Peyer's patch (tissue), 4 donors: ENCODE measurements around the gene FER. TPM values are rescaled to one million over a fixed set of nuclear protein-coding genes. Genes with fewer than 3 reads are reported as not detected.

ENCODE experiments used
- DNase-seq, 3 donors: peaks; one replicate each; pipeline ENCODE4 v3.0.0-alpha.2; 2017 to 2019
- H3K27ac ChIP-seq, 4 donors: fragments of 200-600 bp; sonication (generic); one replicate each; pipeline ENCODE4 v1.5.1; 2016 to 2019
- H3K27me3 ChIP-seq, 2 donors: fragments of 200-600 bp; sonication (generic); one replicate each; pipeline ENCODE4 v1.5.1; 2019
- H3K36me3 ChIP-seq, 3 donors: fragments of 200-600 bp; sonication (generic); one replicate each; pipeline ENCODE4 v1.5.1; 2016 to 2019
- H3K4me1 ChIP-seq, 4 donors: fragments of 200-600 bp; sonication (generic); one replicate each; pipeline ENCODE4 v1.5.1; 2016 to 2019
- H3K4me3 ChIP-seq, 4 donors: fragments of 200-600 bp; sonication (generic); 1 replicate in 3 of 4; 2 replicates in 1 of 4; pipeline ENCODE4 v1.5.1; 2016 to 2019; ENCODE audit warnings: mild to moderate bottlenecking in 1 of 4
- H3K9me3 ChIP-seq, 4 donors: fragments of 200-600 bp; sonication (generic); one replicate each; pipeline ENCODE4 v1.5.1; 2016 to 2019; ENCODE audit warnings: mild to moderate bottlenecking in 1 of 4
- CTCF ChIP-seq, 6 experiments: fragments of 450-650 bp in 4 of 6; fragments of 200-600 bp in 2 of 6; sonication (generic) in 1 of 6; IDR thresholded peaks; one replicate each; pipeline ENCODE4 v1.5.1; 2017 to 2019; ENCODE audit warnings: antibody characterized with exemption in 6 of 6, mild to moderate bottlenecking in 3 of 6, moderate library complexity in 1 of 6
- POLR2A ChIP-seq, 2 donors: fragments of 450-650 bp; IDR thresholded peaks; one replicate each; pipeline ENCODE4 v1.5.1; 2017; ENCODE audit warnings: antibody characterized with exemption in 2 of 2, mild to moderate bottlenecking in 2 of 2, moderate library complexity in 2 of 2
- total RNA-seq, 4 donors: library from RNA; depleted of rRNA; stranded (reverse); fragments of >200 nt; gene quantifications; one replicate each; pipeline ENCODE4 v1.1.0, GENCODE V29; 2016

The FER gene
- total RNA-seq, 4 donors from 2014 or later: 8.4 to 104 (median 12.5) TPM

GRCh38 chr5:109161914-109162683, 414.4 kb downstream of the FER start:
- H3K4me1 ChIP-seq: no peaks in the 10 kb centered on the region
- DNase-seq: no peak
- no peak overlapping the region for H3K27ac ChIP-seq
- no peaks in the 10 kb centered on the region for H3K27me3 ChIP-seq
- H3K9me3 ChIP-seq: no peaks in the 10 kb centered on the region
- H3K4me3 ChIP-seq: no peak overlapping the region
- H3K36me3 ChIP-seq: no peaks in the 10 kb centered on the region
- TF ChIP-seq POLR2A (IDR thresholded peaks at IDR 0.05): no peak
- no peak for TF ChIP-seq CTCF (IDR thresholded peaks at IDR 0.05)

GRCh38 chr5:109163336-109163735, 415.6 kb downstream of the FER start:
- H3K4me1 ChIP-seq: no peaks in the 10 kb centered on the region
- no peak overlapping the region for H3K27ac ChIP-seq
- H3K9me3 ChIP-seq: no peaks in the 10 kb centered on the region
- TF ChIP-seq POLR2A (IDR thresholded peaks at IDR 0.05) (no peak), CTCF (IDR thresholded peaks at IDR 0.05) (no peak)
- no peaks in the 10 kb centered on the region for H3K36me3 ChIP-seq
- H3K4me3 ChIP-seq: no peak overlapping the region
- no peak for DNase-seq
- no peaks in the 10 kb centered on the region for H3K27me3 ChIP-seq

GRCh38 chr5:109164001-109164400, 416.3 kb downstream of the FER start:
- no peaks in the 10 kb centered on the region for H3K4me1 ChIP-seq
- no peaks in the 10 kb centered on the region for H3K9me3 ChIP-seq
- no peak overlapping the region for H3K27ac ChIP-seq
- DNase-seq: no peak
- H3K27me3 ChIP-seq: no peaks in the 10 kb centered on the region
- TF ChIP-seq CTCF (IDR thresholded peaks at IDR 0.05): no peak
- no peak for TF ChIP-seq POLR2A (IDR thresholded peaks at IDR 0.05)
- no peaks in the 10 kb centered on the region for H3K36me3 ChIP-seq
- no peak overlapping the region for H3K4me3 ChIP-seq

- Histone ChIP-seq H3K27me3 (no peaks in the 10 kb centered on the region), H3K4me3 (no peak overlapping the region), H3K9me3 (no peaks in the 10 kb centered on the region), H3K27ac (no peak overlapping the region), H3K4me1 (no peaks in the 10 kb centered on the region), H3K36me3 (no peaks in the 10 kb centered on the region)
- TF ChIP-seq CTCF (IDR thresholded peaks at IDR 0.05) (no peak), POLR2A (IDR thresholded peaks at IDR 0.05) (no peak)
- DNase-seq: no peak
These were observed 419.9 kb downstream of the FER start for GRCh38 chr5:109167586-109167985.

GRCh38 chr5:109168151-109168550, 420.5 kb downstream of the FER start:
- no peak for DNase-seq
- Histone ChIP-seq H3K4me1 (no peaks in the 10 kb centered on the region), H3K27ac (no peak overlapping the region), H3K36me3 (no peaks in the 10 kb centered on the region), H3K4me3 (no peak overlapping the region), H3K9me3 (no peaks in the 10 kb centered on the region), H3K27me3 (no peaks in the 10 kb centered on the region)
- TF ChIP-seq POLR2A (IDR thresholded peaks at IDR 0.05) (no peak), CTCF (IDR thresholded peaks at IDR 0.05) (no peak)
